ENCODE data around the gene GNB1.
"Not testable (repeated sequence)": the region's sequence is repeated elsewhere in the genome, so short reads cannot be mapped to it uniquely, and the experiment has no call there.

Gene GNB1

GRCh38 chr1:1891349-1892078 is 627 bp upstream of the GNB1 start:
- no peak for DNase-seq (ENCODE audit: low read depth, low spot score)

- DNase-seq (ENCODE audit: low read depth, low spot score) = no peak
Measured at GRCh38 chr1:1889847-1890505, 911 bp downstream of the GNB1 start.

DNA sequence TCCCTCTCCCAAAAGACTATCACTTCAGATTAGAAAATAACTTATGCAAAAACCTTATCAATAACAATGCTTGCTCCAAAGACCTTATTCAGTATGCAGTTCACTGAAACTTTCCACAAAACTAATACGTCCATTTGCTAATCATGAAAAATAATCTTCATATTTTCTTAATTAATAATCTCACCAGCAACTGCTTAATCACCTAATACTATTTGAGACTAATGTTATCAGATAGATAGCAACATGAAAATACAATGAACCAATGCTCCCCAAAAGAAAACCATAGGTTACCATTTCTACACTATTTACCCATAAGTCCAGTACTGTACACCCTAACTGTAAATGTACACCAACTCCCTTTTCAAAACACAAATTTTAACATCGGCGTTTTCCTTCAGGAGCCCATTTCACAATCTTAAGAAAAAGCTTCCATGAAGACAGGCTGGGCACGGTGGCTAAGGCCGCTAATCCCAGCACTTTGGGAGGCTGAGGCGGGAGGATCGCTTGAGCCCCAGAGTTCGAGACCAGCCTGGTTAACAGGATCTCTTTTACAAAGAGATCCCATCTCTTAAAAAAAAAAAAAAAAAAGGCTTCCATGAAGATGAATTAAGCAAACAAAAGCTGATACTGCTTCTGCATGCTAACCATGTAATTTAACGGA is 1.7 kb downstream of the GNB1 start:
- DNase-seq (ENCODE audit: low read depth, low spot score) = no peak

DNA sequence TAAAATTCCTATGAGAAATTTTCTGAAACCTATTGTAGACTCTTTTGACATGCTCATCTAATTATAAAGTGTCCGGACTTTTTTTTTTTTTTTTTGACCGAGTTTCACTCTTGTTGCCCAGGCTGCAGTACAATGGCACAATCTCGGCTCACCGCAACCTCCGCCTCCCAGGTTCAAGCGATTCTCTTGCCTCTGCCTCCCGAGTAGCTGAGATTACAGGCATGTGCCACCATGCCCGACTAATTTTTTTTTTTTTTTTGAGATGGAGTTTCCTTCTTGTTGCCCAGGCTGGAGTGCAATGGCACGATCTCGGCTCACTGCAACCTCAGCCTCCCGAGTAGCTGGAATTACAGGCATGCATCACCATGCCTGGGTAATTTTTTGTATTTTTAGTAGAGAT is 7.0 kb downstream of the GNB1 start:
- not testable (repeated sequence) for DNase-seq (ENCODE audit: low read depth, low spot score)

GRCh38 chr1:1883092-1883873 is 7.6 kb downstream of the GNB1 start:
- DNase-seq (ENCODE audit: low read depth, low spot score) = no peak

GRCh38 chr1:1881727-1882126 is 9.2 kb downstream of the GNB1 start:
- DNase-seq (ENCODE audit: low read depth, low spot score) = no peak

DNA sequence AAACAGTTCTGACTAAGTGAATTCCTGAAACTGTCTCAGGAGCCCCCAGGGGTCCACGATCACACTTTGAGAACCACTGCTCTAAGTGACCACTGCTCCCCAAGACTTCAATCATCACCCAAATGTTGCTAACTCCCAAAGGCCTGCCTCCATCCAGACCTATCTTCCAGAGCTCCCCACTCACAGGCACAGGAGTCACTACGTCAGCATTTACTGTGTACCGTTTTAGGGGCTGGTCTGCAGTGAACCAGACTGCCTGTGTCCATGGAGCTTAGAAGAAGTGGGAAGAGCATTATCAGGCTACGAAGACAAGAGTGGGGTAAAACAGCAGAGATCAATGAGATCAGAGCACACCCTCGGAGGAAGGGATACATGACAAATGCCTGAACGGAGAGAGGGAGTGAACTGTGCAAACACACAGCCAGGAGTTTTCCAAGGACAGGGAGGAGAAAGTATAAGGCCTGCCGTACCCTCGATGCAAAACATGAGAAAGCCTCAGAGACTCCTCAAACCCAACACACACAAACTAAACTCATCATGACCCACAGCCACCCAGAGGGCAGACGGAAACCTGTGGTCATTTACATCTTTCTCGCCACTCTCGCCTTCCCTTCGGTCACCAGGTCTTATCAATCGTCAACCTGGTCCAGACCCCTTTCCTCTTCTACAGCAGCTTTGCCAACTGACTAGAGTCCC is 10.1 kb downstream of the GNB1 start:
- no peak for DNase-seq (ENCODE audit: low read depth, low spot score)

- DNase-seq (ENCODE audit: low read depth, low spot score) = no peak
Measured at GRCh38 chr1:1879942-1880341, 10.9 kb downstream of the GNB1 start.

- DNase-seq (ENCODE audit: low read depth, low spot score) = no peak
Measured at GRCh38 chr1:1877865-1878436, 12.9 kb downstream of the GNB1 start.

- DNase-seq (ENCODE audit: low read depth, low spot score) = no peak
Measured at GRCh38 chr1:1876335-1876930, 14.5 kb downstream of the GNB1 start.

DNA sequence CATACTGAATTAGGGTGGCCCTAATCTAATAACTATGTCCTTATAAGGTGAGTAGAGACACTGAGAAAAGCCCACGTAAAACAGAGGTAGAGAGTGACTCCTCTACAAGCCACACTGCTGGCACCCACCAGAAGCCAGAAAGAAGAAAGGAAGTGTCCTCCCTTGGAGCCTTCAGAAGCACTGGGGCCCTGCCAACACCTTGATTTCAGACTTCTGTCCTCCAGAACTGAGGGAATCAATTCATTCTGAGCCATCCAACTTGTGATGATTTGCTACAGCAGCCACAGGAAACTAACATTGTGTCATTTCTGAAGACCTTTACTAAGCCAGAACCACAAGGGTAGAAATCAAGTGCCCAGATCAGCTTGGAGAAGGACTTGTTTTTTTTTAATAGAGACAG is 15.0 kb downstream of the GNB1 start:
- no peak for DNase-seq (ENCODE audit: low read depth, low spot score)

- no peak for DNase-seq (ENCODE audit: low read depth, low spot score)
Measured at GRCh38 chr1:1874901-1875300, 16.0 kb downstream of the GNB1 start.

GRCh38 chr1:1873186-1873585 is 17.7 kb downstream of the GNB1 start:
- DNase-seq (ENCODE audit: low read depth, low spot score) = no peak

GRCh38 chr1:1872329-1872994 is 18.4 kb downstream of the GNB1 start:
- DNase-seq (ENCODE audit: low read depth, low spot score) = no peak

DNA sequence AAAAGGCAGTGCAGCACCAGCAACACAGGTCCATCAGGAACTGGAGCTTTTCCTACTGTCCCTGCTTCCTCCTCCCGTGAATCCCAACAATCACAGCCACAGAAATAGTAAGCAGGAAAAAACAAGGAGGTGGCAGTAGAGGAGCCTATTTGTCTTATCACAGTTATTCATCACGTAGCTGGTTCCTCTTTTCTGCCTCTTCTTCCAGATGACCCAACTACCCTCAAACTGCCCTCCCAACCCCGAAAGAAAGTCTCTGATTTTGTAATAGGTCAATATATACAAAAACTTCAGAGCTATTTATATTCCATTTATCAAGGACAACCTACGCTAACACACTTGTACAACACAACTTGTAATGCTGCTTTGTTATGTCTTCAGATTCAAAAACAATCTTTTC is 21.4 kb downstream of the GNB1 start:
- DNase-seq (ENCODE audit: low read depth, low spot score) = no peak

DNA sequence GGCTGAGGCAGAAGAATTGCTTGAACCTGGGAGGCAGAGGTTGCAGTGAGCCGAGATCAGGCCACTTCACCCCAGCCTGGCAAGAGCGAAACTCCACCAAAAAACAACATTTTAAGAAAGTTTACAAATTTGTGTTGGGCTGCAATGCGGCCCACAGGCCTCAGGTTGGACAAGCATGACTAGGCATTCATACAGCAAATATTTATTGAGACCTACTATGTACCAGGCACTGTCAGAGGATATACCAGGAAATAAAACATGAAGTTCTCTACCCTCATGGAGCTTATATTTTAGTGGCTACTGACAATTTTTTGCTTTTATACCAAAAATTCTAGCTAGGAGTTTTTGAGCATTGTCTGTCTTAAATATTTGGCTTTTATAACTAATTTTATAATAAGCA is 23.7 kb downstream of the GNB1 start:
- no peak for DNase-seq (ENCODE audit: low read depth, low spot score)

GRCh38 chr1:1862905-1863547 is 27.9 kb downstream of the GNB1 start:
- DNase-seq (ENCODE audit: low read depth, low spot score) = no peak

GRCh38 chr1:1861761-1862310 is 29.1 kb downstream of the GNB1 start:
- DNase-seq (ENCODE audit: low read depth, low spot score) = not testable (repeated sequence)

DNA sequence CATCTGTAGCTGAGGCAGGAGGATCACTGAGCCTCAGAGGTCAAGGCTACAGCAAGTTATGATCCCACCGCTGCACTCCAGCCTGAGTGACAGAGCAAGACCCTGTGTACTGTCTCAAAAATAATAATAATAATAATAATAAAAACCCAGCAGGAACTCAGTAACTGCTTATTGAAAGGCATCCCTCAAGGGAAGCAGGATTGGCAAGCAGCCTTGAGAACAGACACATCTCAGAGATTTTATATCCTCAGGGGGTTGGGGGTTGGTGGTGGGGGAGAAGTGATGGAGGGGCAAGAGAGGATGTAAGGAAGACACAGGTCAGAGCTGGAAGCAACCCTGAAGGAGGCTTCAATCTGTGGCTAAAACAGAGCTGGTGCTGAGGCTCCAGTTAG is 29.6 kb downstream of the GNB1 start:
- DNase-seq (ENCODE audit: low read depth, low spot score) = no peak

All from iPS DF 19.7 (cell line).